Mesodermal cell (in vitro differentiated cells): ENCODE data around the gene SNAPC1.
A peak's percentile ranks its signal among the peaks of the same experiment; 100 is the strongest.

Source experiments
- H3K27ac ChIP-seq: 2 replicates; pipeline ENCODE4 v1.7.0; 2013; ENCODE audit warnings: mild to moderate bottlenecking, low read depth, low read length, moderate library complexity; ENCODE audit not compliant: severe bottlenecking
- H3K36me3 ChIP-seq: 2 replicates; pipeline ENCODE4 v1.7.1; 2013; ENCODE audit warnings: mild to moderate bottlenecking, low read length, moderate library complexity; ENCODE audit not compliant: control insufficient read depth, insufficient read depth
- H3K4me1 ChIP-seq: one replicate; pipeline ENCODE4 v1.7.1; 2013; ENCODE audit warnings: mild to moderate bottlenecking, low read length; ENCODE audit not compliant: insufficient read depth, control insufficient read depth, poor library complexity, severe bottlenecking
- H3K4me3 ChIP-seq: 2 replicates; pipeline ENCODE4 v1.7.0; 2013; ENCODE audit warnings: low read length, control low read depth, mild to moderate bottlenecking; ENCODE audit not compliant: insufficient read depth, poor library complexity, severe bottlenecking; ENCODE audit errors: extremely low read depth
- H3K9me3 ChIP-seq: 2 replicates; pipeline ENCODE4 v1.7.1; 2013; ENCODE audit warnings: mild to moderate bottlenecking, low read length, moderate library complexity; ENCODE audit not compliant: control insufficient read depth
- WGBS, 2 experiments: methylation state at CpG; one replicate each; pipeline ENCODE4 v1.1.5; 2013; ENCODE audit warnings: missing lambda C conversion rate in 2 of 2; ENCODE audit not compliant: insufficient coverage in 2 of 2; 5-methylcytosine and 5-hydroxymethylcytosine counted together

SNAPC1 gene

DNA sequence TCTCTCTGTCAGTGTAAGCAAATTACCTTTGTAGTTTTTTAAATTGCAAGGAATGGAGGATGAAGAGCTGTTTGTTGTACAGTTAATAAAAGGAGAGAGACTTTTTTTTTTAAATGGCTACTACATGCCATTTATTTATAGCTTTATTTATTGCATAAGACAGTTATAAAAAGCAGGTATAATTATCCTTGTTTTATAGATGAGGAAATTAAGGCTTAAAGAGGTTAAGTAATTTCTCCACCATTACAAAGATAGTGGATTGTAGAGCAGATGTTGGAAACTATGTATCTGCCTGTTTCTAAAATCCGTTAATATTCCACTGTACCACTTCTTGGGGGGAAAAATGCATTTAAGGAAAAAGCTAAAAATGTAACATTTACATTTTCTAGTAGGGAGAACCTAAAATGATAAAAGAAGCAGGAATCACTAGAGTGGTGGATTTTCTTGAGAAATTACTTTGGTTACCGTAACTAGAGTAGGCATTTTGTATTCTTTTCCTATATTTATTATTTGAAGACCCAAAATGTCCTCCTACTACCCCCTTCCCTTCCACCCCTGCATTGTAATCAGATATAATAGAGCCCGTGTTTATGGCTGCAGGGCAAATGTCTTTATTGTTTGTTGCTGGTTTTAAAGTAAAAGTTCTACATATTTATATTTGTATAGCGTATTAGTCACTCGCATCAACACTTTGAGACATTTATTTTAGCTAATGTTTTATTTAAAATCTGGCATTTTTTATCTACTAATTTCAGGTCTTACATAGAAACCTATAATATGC, 2.3 kb downstream of the SNAPC1 start:
- Histone ChIP-seq H3K4me3 (peak overlapping the region; percentile 71), H3K36me3 (peaks cover 18% of the 10 kb centered on the region), H3K4me1 (peaks cover 14% of the 10 kb centered on the region), H3K9me3 (no peaks in the 10 kb centered on the region), H3K27ac (no peak overlapping the region)
- WGBS, 2 experiments: no CpG with 5 or more reads among the region's 5 CpGs

- H3K9me3 ChIP-seq: no peaks in the 10 kb centered on the region
- H3K27ac ChIP-seq: peak overlapping the region; percentile 19
- H3K4me3 ChIP-seq: no peak overlapping the region
- peaks cover 25% of the 10 kb centered on the region for H3K36me3 ChIP-seq
- peaks cover 14% of the 10 kb centered on the region for H3K4me1 ChIP-seq
- 74 to 75% methylated on average over 9 to 10 of the region's 15 CpGs for WGBS, 2 experiments
These were observed 3.2 kb downstream of the SNAPC1 start for GRCh38 chr14:61765225-61765943.

GRCh38 chr14:61766151-61766550, 3.9 kb downstream of the SNAPC1 start:
- Histone ChIP-seq H3K4me3 (no peak overlapping the region), H3K4me1 (peaks cover 14% of the 10 kb centered on the region), H3K9me3 (no peaks in the 10 kb centered on the region), H3K36me3 (peaks cover 32% of the 10 kb centered on the region), H3K27ac (no peak overlapping the region)
- WGBS, 2 experiments: 98 to 100% methylated on average over 2 to 5 of the region's 5 CpGs

DNA sequence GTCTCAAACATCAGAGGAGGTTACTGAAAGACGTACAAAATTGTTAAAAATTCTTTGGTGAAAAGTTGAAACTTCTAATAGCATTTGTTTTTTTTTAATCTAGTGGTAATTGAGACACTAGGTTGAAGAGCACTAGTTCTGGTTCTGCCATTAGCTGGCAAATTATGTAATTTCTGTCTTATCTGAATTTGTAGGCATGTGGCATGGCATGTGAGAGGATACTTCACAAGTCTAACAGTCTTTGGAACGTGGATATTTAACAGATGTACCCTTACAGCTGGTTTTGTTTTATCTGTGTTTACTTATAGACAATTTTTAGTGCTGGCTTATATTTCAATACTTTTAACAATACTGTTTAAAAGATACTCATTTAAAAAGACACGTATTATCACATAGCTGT, 6.0 kb downstream of the SNAPC1 start:
- Histone ChIP-seq H3K36me3 (peaks cover 52% of the 10 kb centered on the region), H3K9me3 (no peaks in the 10 kb centered on the region), H3K4me1 (peaks cover 9% of the 10 kb centered on the region), H3K4me3 (no peak overlapping the region), H3K27ac (no peak overlapping the region)
- WGBS, 2 experiments: 85 to 100% methylated on average over 1 of the region's 3 CpGs

DNA sequence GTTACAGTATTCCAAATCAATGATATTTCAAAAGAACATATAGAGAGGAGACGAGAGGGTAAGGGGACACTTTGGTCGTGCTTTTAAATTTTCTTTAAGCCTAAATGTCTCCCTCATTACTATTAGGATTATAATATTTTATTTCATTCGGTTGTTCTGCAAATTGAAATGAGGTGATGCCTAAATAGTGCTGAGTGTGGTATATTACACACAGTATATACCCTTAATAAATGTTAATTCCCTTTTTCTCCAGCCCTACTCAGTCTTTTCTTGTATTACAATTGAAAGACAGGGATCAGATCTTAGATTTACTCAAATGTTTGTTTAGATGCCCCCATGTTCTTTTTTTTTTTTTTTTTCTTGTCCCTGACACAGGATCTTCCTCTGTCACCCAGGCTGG, 7.7 kb downstream of the SNAPC1 start:
- Histone ChIP-seq H3K27ac (no peak overlapping the region), H3K4me1 (no peaks in the 10 kb centered on the region), H3K9me3 (no peaks in the 10 kb centered on the region), H3K36me3 (peaks cover 68% of the 10 kb centered on the region), H3K4me3 (no peak overlapping the region)
- WGBS, 2 experiments: no CpG with 5 or more reads among the region's 3 CpGs

DNA sequence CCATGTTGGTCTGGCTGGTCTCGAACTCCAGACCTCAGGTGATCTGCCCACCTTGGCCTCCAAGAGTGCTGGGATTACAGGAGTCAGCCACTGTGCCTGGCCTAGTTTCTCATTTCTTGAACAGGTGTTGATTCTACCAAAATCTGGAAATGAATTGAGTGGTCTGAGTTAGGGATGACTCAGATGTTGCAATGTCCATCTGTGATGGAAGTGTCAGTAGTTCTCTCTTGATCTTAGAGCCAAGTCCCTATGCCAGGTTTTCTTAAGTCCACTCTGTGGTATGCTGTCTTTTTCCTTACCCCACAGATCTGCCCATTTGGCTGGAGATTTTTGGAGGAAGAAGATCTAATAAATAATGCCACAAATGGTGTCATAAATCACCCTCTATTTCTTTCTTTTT, 12.6 kb downstream of the SNAPC1 start:
- WGBS, 2 experiments: 100% methylated on average over 1 of the region's 1 CpG
- Histone ChIP-seq H3K4me3 (no peak overlapping the region), H3K27ac (no peak overlapping the region), H3K36me3 (peaks cover 79% of the 10 kb centered on the region), H3K4me1 (no peaks in the 10 kb centered on the region), H3K9me3 (no peaks in the 10 kb centered on the region)

- Histone ChIP-seq H3K27ac (no peak overlapping the region), H3K9me3 (no peaks in the 10 kb centered on the region), H3K4me1 (no peaks in the 10 kb centered on the region), H3K4me3 (no peak overlapping the region), H3K36me3 (peaks cover 63% of the 10 kb centered on the region)
- WGBS, 2 experiments: 100% methylated on average over 1 of the region's 3 CpGs; no CpG with 5 or more reads in 1 of the 2 experiments
These were observed 17.9 kb downstream of the SNAPC1 start for GRCh38 chr14:61780125-61780524.

- Histone ChIP-seq H3K9me3 (no peaks in the 10 kb centered on the region), H3K4me3 (no peak overlapping the region), H3K4me1 (no peaks in the 10 kb centered on the region), H3K36me3 (peaks cover 8% of the 10 kb centered on the region), H3K27ac (no peak overlapping the region)
- WGBS, 2 experiments: 88 to 100% methylated on average over 4 to 5 of the region's 5 CpGs
These were observed 35.1 kb downstream of the SNAPC1 start for GRCh38 chr14:61797309-61797708.

DNA sequence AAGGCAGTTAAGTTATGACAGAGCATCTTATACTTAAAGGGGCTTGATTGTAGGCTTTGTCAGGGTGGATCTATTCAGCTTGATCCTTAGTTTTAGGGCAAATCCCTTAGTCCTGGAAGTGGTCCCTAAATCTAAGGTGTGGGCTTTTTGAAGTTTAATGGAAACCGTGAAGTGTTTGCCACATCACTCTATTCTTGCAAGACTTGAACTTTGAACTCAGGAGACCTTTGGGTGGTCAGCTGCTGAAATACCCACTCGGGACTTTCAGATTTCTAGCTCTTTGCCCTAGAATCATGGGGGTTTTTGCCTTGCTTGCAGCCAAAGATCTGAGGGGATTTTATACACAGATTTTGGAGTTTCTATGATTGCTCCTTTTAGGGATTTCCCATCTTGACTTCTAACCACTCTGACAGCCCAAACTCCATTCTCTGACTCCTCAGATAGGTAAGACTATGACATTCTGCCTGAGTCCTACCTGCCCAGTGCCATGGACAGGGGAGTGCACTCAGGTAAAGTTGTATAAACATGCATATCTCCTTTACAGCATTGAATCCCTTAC, 39.9 kb downstream of the SNAPC1 start:
- H3K27ac ChIP-seq: no peak overlapping the region
- H3K4me1 ChIP-seq: no peaks in the 10 kb centered on the region
- H3K4me3 ChIP-seq: no peak overlapping the region
- H3K9me3 ChIP-seq: no peaks in the 10 kb centered on the region
- WGBS, 2 experiments: 73 to 100% methylated on average over 1 to 2 of the region's 2 CpGs
- no peaks in the 10 kb centered on the region for H3K36me3 ChIP-seq

DNA sequence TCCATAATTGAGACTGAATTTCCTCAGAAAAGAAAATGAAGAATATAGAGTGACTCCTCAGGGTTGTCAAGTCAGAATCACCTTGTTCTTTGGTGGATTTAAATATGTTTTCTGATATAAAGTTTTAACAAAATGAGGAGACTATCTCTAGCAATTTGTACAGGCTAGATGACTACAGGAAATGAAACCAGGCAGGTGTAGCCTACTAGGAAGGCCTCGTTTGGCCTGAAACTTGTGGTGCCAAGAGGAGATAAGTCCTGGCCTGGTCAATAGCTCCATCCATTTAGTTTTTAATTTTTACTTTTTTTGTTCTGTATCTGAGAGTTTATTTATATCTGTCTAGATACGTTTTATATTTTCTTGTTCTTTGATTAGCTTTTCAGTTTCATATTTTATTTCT, 41.5 kb downstream of the SNAPC1 start:
- 100% methylated on average over 1 of the region's 2 CpGs for WGBS, 2 experiments
- Histone ChIP-seq H3K4me3 (no peak overlapping the region), H3K4me1 (no peaks in the 10 kb centered on the region), H3K36me3 (no peaks in the 10 kb centered on the region), H3K9me3 (no peaks in the 10 kb centered on the region), H3K27ac (no peak overlapping the region)

- 88 to 100% methylated on average over 3 to 4 of the region's 4 CpGs for WGBS, 2 experiments
These were observed 43.2 kb downstream of the SNAPC1 start for GRCh38 chr14:61805451-61805850.

More at GRCh38 chr14:61805451-61805850, 43.2 kb downstream of the SNAPC1 start:
- H3K27ac ChIP-seq: no peak overlapping the region
- H3K4me3 ChIP-seq: no peak overlapping the region
- no peaks in the 10 kb centered on the region for H3K4me1 ChIP-seq
- H3K9me3 ChIP-seq: no peaks in the 10 kb centered on the region
- no peaks in the 10 kb centered on the region for H3K36me3 ChIP-seq
